ENCODE results near the gene SERP2. TPM values are rescaled to one million over a fixed set of nuclear protein-coding genes. Genes with fewer than 3 reads are reported as not detected.
A peak's percentile ranks its signal among the peaks of the same experiment; 100 is the strongest.

The SERP2 gene
- total RNA-seq, 1 donor from 2014 or later: 4.8 TPM

DNA sequence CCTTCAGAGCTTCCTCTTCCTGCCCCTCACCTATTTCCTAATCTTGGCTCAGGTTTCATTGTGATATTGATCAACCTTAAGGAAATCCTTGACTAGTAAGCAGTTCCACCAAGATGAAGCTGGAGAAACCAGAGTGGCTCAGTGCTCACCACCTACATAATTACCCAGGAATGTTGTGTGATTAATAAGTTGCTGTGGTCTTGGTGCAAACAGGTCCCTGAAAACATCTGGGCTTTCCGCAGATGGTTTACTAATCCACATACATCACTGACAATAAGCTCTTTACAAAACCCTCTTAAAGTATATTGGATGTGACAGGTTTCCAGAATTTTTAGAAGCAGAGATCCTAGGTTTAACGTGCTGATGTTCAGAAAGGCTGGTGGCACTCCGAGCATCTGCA lies 8.6 kb upstream of the SERP2 start:
- Mint-ChIP-seq H3K27ac (no peak overlapping the region), H3K9me3 (no peaks in the 10 kb centered on the region), H3K36me3 (no peaks in the 10 kb centered on the region), H3K4me3 (no peak overlapping the region), H3K4me1 (peaks cover 33% of the 10 kb centered on the region), H3K27me3 (ENCODE audit: low read depth) (no peaks in the 10 kb centered on the region)
- TF ChIP-seq, protein P1, sequence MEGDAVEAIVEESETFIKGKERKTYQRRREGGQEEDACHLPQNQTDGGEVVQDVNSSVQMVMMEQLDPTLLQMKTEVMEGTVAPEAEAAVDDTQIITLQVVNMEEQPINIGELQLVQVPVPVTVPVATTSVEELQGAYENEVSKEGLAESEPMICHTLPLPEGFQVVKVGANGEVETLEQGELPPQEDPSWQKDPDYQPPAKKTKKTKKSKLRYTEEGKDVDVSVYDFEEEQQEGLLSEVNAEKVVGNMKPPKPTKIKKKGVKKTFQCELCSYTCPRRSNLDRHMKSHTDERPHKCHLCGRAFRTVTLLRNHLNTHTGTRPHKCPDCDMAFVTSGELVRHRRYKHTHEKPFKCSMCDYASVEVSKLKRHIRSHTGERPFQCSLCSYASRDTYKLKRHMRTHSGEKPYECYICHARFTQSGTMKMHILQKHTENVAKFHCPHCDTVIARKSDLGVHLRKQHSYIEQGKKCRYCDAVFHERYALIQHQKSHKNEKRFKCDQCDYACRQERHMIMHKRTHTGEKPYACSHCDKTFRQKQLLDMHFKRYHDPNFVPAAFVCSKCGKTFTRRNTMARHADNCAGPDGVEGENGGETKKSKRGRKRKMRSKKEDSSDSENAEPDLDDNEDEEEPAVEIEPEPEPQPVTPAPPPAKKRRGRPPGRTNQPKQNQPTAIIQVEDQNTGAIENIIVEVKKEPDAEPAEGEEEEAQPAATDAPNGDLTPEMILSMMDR (IDR thresholded peaks at IDR 0.05; ENCODE audit: unreplicated experiment): no peak
- DNase-seq (ENCODE audit: low spot score in 2 of 2, unreplicated experiment in 2 of 2): no peak

DNA sequence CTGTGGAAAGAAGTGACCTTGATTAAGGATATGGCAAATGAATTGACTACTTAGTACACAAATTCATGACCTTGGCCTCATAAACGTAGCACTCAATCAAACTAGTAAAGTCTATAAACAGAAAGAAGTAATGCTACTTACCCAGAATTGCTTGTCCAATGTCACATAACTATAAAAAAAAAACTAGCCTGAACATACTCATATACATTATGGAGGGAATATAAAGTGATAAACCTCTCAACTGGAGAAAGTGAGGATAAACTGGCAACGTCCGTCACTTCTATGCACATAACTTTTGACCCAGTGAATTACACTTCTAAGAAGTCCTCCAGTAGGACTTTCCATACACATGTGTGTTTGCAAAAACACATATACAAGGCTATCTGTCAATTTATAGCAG lies 7.7 kb upstream of the SERP2 start:
- Mint-ChIP-seq H3K27me3 (ENCODE audit: low read depth) (peaks cover 2% of the 10 kb centered on the region), H3K4me1 (peaks cover 34% of the 10 kb centered on the region), H3K27ac (no peak overlapping the region), H3K9me3 (no peaks in the 10 kb centered on the region), H3K36me3 (no peaks in the 10 kb centered on the region), H3K4me3 (no peak overlapping the region)
- DNase-seq (ENCODE audit: low spot score in 2 of 2, unreplicated experiment in 2 of 2): no peak
- TF ChIP-seq, protein P1 (IDR thresholded peaks at IDR 0.05; ENCODE audit: unreplicated experiment): no peak

DNA sequence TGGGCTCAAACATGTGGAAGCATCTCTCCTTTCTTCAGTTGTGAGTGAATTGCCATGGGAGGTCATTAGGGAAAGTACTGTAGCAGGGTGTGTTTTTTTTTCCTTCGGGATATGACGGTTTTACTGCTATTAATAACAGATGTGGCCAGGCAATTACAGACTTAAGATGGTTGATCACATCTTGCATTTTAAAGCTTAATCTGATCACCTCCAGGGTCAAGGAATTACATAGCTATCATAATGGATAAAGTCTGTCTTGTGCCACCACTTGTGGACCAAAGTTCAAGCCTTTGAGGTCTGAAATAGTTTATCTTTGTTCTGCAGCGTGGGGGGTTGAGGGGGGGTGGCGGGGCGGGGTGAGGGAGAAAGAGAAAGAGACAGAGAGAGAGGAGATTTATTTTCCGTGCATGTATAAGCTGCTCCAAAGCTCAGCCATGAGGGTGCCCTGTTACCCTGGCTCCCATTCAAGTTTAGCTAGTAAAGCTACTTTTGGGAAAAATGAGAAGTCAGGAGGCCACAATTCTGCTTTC lies 5.5 kb upstream of the SERP2 start:
- DNase-seq (ENCODE audit: low spot score in 2 of 2, unreplicated experiment in 2 of 2): no peak
- H3K27ac Mint-ChIP-seq: peak overlapping the region; percentile 5
- H3K36me3 Mint-ChIP-seq: no peaks in the 10 kb centered on the region
- H3K9me3 Mint-ChIP-seq: no peaks in the 10 kb centered on the region
- TF ChIP-seq, protein P1 (IDR thresholded peaks at IDR 0.05; ENCODE audit: unreplicated experiment): no peak
- peaks cover 17% of the 10 kb centered on the region for H3K27me3 Mint-ChIP-seq (ENCODE audit: low read depth)
- no peak overlapping the region for H3K4me3 Mint-ChIP-seq
- H3K4me1 Mint-ChIP-seq: peaks cover 40% of the 10 kb centered on the region

DNA sequence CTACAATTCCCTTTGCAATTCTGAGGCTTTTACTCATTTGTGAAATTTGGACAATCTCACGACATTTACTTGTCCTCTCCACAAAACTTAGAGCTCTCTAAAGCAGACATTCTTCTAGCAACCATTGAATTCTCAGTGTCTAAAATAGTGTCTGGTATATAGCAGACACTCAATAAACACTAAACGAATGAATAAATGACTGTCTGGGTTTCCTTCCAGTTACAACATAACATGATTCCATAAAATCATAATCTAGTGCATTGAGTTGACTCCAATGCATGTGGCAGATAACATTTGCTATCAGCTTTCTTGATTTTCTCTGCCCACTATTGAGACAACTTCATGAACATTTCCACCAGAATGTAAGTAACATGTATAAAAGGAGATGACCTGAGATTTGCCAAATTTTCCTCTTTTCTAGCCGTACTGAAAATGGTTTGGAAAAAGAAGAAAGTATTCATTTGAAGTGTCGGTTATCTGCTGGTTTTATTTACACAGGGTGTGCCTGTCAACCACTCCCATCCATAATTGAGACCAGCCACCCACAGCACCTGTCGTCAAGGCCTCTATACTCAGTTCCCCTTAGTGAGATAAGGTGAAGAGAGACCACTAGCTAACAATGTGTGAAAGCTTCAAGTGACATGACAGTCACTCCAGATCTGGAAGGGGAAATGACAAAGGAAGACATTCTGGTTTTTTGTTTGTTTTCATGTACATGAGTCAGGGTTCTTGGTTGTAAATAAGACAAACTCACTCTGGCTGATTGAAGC lies 4.8 kb upstream of the SERP2 start:
- TF ChIP-seq, protein P1 (IDR thresholded peaks at IDR 0.05; ENCODE audit: unreplicated experiment): no peak
- Mint-ChIP-seq H3K36me3 (no peaks in the 10 kb centered on the region), H3K27ac (no peak overlapping the region), H3K4me1 (peaks cover 40% of the 10 kb centered on the region), H3K4me3 (no peak overlapping the region), H3K27me3 (ENCODE audit: low read depth) (peaks cover 17% of the 10 kb centered on the region), H3K9me3 (no peaks in the 10 kb centered on the region)
- no peak for DNase-seq (ENCODE audit: low spot score in 2 of 2, unreplicated experiment in 2 of 2)

DNA sequence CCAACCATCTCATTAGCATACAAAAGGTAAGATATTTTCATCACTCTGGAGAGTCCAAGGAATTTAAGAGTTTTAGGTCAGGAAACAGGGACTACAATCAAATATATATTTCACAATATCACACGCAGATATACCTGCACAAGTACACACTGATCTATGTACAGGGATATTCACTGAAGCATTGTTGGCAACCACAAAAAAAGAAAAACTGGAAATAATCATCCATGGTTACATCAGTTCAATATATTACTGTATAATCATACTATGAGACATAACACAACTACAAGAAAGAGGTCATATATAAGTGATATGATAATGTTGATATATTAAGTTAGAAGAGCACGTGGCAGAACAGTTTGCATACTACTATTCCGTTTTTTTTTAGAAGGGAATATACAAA lies 2.2 kb upstream of the SERP2 start:
- Mint-ChIP-seq H3K4me3 (no peak overlapping the region), H3K27ac (no peak overlapping the region), H3K4me1 (peaks cover 35% of the 10 kb centered on the region)

More for the DNA sequence above, 2.2 kb upstream of the SERP2 start:
- Mint-ChIP-seq H3K36me3 (no peaks in the 10 kb centered on the region), H3K27me3 (ENCODE audit: low read depth) (peaks cover 17% of the 10 kb centered on the region), H3K9me3 (no peaks in the 10 kb centered on the region)
- no peak for DNase-seq (ENCODE audit: low spot score in 2 of 2, unreplicated experiment in 2 of 2)
- TF ChIP-seq, protein P1 (IDR thresholded peaks at IDR 0.05; ENCODE audit: unreplicated experiment): no peak

Data from mesothelial cell of epicardium (in vitro differentiated cells).